ENCODE measurements around the gene LHX5.

GRCh38 chr12:113456199-113456598 is 15.5 kb downstream of the LHX5 start:
- TF ChIP-seq, protein P1, sequence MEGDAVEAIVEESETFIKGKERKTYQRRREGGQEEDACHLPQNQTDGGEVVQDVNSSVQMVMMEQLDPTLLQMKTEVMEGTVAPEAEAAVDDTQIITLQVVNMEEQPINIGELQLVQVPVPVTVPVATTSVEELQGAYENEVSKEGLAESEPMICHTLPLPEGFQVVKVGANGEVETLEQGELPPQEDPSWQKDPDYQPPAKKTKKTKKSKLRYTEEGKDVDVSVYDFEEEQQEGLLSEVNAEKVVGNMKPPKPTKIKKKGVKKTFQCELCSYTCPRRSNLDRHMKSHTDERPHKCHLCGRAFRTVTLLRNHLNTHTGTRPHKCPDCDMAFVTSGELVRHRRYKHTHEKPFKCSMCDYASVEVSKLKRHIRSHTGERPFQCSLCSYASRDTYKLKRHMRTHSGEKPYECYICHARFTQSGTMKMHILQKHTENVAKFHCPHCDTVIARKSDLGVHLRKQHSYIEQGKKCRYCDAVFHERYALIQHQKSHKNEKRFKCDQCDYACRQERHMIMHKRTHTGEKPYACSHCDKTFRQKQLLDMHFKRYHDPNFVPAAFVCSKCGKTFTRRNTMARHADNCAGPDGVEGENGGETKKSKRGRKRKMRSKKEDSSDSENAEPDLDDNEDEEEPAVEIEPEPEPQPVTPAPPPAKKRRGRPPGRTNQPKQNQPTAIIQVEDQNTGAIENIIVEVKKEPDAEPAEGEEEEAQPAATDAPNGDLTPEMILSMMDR (IDR thresholded peaks at IDR 0.05), result no peak
- TF ChIP-seq ZFX (IDR thresholded peaks at IDR 0.05; ENCODE audit: borderline replicate concordance), result no peak
